ENCODE results near the gene UCN2. TPM values are rescaled to one million over a fixed set of nuclear protein-coding genes. Genes with fewer than 3 reads are reported as not detected.

The UCN2 gene
- total and polyA plus RNA-seq, 9 of the 15 experiments (the other 6 are each of a cell fraction or from before 2014, with no cell fraction given), result 0.08 to 0.11 TPM; not detected in 7

DNA sequence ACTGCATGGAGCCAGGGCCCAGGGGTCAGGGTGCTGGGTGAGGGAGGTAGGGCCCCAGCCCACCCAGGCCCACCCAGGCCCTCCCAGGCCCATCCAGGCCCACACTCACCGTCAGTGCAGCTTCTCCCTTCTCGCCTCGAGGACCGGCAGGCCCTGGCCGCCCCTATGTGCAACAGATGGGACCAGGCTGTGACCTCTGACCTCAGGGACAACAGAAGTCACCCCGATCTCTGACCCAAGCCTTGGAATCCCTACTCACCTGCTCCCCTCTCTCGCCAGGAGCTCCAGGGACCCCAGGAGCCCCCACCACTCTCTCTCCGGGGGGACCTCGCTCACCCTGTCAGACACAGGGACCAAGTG, 2.8 kb upstream of the UCN2 start:
- intact Hi-C loops (cut with micrococcal nuclease) (no loop called here), in situ Hi-C loops (cut with MboI) (no loop called here)
- Histone ChIP-seq H3K4me3 (no peak overlapping the region), H3K27ac (ENCODE audit: extremely low read depth, low read depth, low read length) (no peak overlapping the region), H3K9ac (ENCODE audit: insufficient read depth in 1 of 2, low read depth in 2 of 2, low read length in 2 of 2) (no peak overlapping the region; a peak in 1 of 4 replicates), H2AFZ (ENCODE audit: low read depth, low read length) (no peak overlapping the region), H3K4me2 (ENCODE audit: insufficient read depth, low read length) (no peak overlapping the region), H3K4me1 (replicated peaks in 1 of 2; ENCODE audit: control insufficient read depth in 2 of 2, insufficient read depth in 2 of 2, low read length in 2 of 2) (peaks cover under 1 to 44% of the 10 kb centered on the region in 2 experiments; a peak in 3 of 5 replicates), H3K27me3 (ENCODE audit: control insufficient read depth in 2 of 2, insufficient read depth in 2 of 2, low read length in 2 of 2) (no peaks in the 10 kb centered on the region), H3K36me3 (ENCODE audit: control insufficient read depth, insufficient read depth, low read length) (no peaks in the 10 kb centered on the region), H4K20me1 (replicated peaks; ENCODE audit: control insufficient read depth, insufficient read depth, low read length) (no peaks in the 10 kb centered on the region), H3K79me2 (ENCODE audit: control insufficient read depth, insufficient read depth, low read length) (no peaks in the 10 kb centered on the region), H3K9me3 (replicated peaks; ENCODE audit: control insufficient read depth, insufficient read depth, low read depth, low read length) (no peaks in the 10 kb centered on the region), H3K9me1 (ENCODE audit: control insufficient read depth, insufficient read depth, low read length) (no peaks in the 10 kb centered on the region)
- FAIRE-seq (no peak), DNase-seq (ENCODE audit: extremely low read depth in 1 of 4, low spot score in 3 of 4) (no peak), ATAC-seq (no peak)
- ChIA-PET CTCF (ENCODE audit: low intra/inter-chr PET ratio) (interaction anchor here (0.6 kb wide), 1 partner anchor 308 kb away, joined by 3 read pairs; no protein-coding TSS in a partner anchor), POLR2A (no interaction called here)
- TF ChIP-seq DACH1 (IDR thresholded peaks at IDR 0.05; ENCODE audit: partially characterized antibody) (no peak), RBM15 (IDR thresholded peaks at IDR 0.05; ENCODE audit: insufficient read depth, low read length) (no peak), HNRNPLL (IDR thresholded peaks at IDR 0.05; ENCODE audit: low read depth, low read length, poor library complexity, severe bottlenecking) (no peak), ZNF212 (CRISPR knock-in tag; IDR thresholded peaks at IDR 0.05) (no peak), ZNF146 (CRISPR knock-in tag; IDR thresholded peaks at IDR 0.05; ENCODE audit: unreplicated experiment) (no peak), DDX20 (tag; IDR thresholded peaks at IDR 0.05; ENCODE audit: low read depth) (no peak), ZNF12 (CRISPR knock-in tag; IDR thresholded peaks at IDR 0.05) (no peak), TGIF2 (CRISPR knock-in tag; IDR thresholded peaks at IDR 0.05) (no peak), HCFC1 (IDR thresholded peaks at IDR 0.05; ENCODE audit: low read depth, low read length) (no peak), SMARCA4 (IDR thresholded peaks at IDR 0.05) (no peak), NR2C2 (CRISPR knock-in tag; IDR thresholded peaks at IDR 0.05) (no peak), NR2C2 (tag; IDR thresholded peaks at IDR 0.05) (no peak), ZC3H8 (IDR thresholded peaks at IDR 0.05) (no peak), SIN3B (IDR thresholded peaks at IDR 0.05; ENCODE audit: low read depth) (no peak), MXI1 (IDR thresholded peaks at IDR 0.05; ENCODE audit: low read depth, low read length) (no peak)
- TF ChIP-seq, protein P1, sequence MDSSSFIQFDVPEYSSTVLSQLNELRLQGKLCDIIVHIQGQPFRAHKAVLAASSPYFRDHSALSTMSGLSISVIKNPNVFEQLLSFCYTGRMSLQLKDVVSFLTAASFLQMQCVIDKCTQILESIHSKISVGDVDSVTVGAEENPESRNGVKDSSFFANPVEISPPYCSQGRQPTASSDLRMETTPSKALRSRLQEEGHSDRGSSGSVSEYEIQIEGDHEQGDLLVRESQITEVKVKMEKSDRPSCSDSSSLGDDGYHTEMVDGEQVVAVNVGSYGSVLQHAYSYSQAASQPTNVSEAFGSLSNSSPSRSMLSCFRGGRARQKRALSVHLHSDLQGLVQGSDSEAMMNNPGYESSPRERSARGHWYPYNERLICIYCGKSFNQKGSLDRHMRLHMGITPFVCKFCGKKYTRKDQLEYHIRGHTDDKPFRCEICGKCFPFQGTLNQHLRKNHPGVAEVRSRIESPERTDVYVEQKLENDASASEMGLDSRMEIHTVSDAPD (CRISPR knock-in tag; IDR thresholded peaks at IDR 0.05), result no peak
- BruUV-seq (replicated peaks), result no TSS peak
- 77% methylated on average over 4 of the region's 9 CpGs for WGBS (ENCODE audit: insufficient coverage, low coverage, missing lambda C conversion rate)

All from K562 (cell line).